NCI-H82 treated with DMSO at 0.1 percent for 48 hours (cell line): Measurements from ENCODE around the gene ACAA1.
"Not testable (repeated sequence)": the region's sequence is repeated elsewhere in the genome, so short reads cannot be mapped to it uniquely, and the experiment has no call there.

Experiments
- DNase-seq: peaks from one replicate; lab custom pipeline; 2025; ENCODE audit not compliant: unreplicated experiment; lab: John Stamatoyannopoulos, UW

The ACAA1 gene

DNA sequence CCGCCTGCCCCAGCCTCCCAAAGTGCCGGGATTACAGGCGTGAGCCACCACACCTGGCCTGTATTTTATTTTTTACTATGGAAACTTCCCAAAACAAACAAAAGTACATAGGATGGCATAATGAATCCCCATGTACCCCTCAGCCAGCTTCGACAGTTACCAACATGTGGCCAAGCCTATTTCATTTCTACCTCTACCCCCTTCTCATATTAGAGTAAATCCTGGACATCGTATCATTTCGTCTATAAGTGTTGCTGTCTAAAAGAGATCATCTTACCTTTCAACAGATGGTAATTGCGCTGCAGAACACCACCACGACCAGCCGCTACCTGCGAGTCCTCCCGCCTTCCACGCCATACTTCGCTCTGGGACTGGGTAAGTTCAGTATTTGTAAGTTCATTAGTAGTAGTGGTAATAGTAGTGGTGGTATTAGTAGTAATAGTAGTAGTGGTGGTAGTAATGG lies 53.0 kb downstream of the ACAA1 start:
- DNase-seq, result no peak

DNA sequence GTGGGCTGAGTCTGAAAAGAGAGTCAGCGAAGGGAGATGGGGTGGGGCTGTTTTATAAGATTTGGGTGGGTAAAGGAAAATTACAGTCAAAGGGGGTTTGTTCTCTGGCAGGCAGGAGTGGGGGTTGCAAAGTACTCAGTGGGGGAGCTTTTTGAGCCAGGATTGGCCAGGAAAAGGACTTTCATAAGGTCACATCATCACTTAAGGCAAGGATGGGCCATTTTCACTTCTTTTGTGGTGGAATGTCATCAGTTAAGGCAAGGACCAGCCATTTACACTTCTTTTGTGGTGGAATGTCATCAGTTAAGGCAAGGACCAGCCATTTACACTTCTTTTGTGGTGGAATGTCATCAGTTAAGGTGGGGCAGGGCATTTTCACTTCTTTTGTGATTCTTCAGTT lies 53.7 kb downstream of the ACAA1 start:
- not testable (repeated sequence) for DNase-seq

DNA sequence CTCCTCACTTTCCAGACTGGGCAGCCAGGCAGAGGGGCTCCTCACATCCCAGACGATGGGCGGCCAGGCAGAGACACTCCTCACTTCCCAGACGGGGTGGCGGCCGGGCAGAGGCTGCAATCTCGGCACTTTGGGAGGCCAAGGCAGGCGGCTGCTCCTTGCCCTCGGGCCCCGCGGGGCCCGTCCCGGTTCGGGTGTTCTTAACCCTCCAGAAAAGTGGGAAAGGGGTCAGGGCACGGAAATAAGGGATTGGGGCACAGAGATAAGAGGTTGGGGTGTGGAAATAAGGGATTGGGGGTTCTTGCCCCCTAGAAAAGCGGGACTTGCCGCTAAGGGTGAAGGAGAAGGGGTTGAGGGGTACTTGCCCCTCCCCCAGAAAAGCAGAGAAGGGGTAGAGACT lies 54.6 kb downstream of the ACAA1 start:
- not testable (repeated sequence) for DNase-seq

DNA sequence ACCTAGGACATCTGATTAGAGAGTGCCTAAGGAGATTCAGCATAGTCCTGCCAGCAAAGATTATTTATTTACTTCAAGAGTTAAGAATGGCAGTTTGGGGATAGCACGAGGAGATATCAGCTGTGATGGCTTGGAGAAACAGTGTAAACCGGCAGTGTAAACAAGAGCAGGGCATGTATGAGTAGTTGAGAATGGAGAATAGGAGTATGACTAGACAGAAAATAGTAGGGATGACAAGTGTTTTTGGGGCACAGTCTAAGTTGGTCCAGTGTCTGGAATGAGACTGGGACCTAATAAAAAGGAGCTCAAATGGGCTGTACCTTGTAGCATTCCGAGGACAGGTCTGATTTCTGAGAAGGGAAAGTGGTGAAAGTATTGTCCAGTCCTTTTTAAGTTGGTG lies 59.9 kb downstream of the ACAA1 start:
- DNase-seq, result not testable (repeated sequence)
